H1 (cell line): ENCODE data around the gene NFKBIE. TPM values are rescaled to one million over a fixed set of nuclear protein-coding genes. Genes with fewer than 3 reads are reported as not detected.

Source experiments
- CTCF ChIA-PET: fragments of 300-600 bp; sonication (Branson Sonifier 250); formaldehyde crosslinking; loops from one replicate; lab custom pipeline; 2021; ENCODE audit not compliant: partially characterized antibody; lab: Charles Lee
- POLR2A ChIA-PET: fragments of 300-600 bp; sonication (Branson Sonifier 250); formaldehyde crosslinking; loops from one replicate; lab custom pipeline; 2021; ENCODE audit warnings: inconsistent platforms; ENCODE audit not compliant: partially characterized antibody; lab: Charles Lee
- DNase-seq, 2 experiments: peaks; one replicate each; pipeline versions ENCODE4 v3.0.0 to v3.0.0-alpha.2; 2010 to 2022; ENCODE audit warnings: low spot score in 2 of 2, low read depth in 1 of 2, mixed read lengths in 1 of 2
- FAIRE-seq: peaks from 2 replicates; lab custom pipeline; 2011; peaks lifted over from hg19 to GRCh38; lab: Jason Lieb, UNC
- H2AFZ ChIP-seq: 2 replicates; pipeline ENCODE4 v1.8.1; 2012; ENCODE audit warnings: low read length, inconsistent platforms
- H2AK5ac ChIP-seq: 2 replicates; pipeline ENCODE4 v1.6.1; 2013; ENCODE audit warnings: low read depth, low read length
- H2BK120ac ChIP-seq: replicated peaks from 2 replicates; pipeline ENCODE3; 2013; ENCODE audit warnings: low read depth, low read length, inconsistent platforms
- H2BK12ac ChIP-seq: 2 replicates; pipeline ENCODE4 v1.6.1; 2013; ENCODE audit warnings: low read depth, low read length
- H2BK15ac ChIP-seq: 2 replicates; pipeline ENCODE4 v1.6.1; 2013; ENCODE audit warnings: low read length
- H2BK20ac ChIP-seq: 2 replicates; pipeline ENCODE4 v1.6.1; 2013; ENCODE audit warnings: low read length
- H2BK5ac ChIP-seq: 2 replicates; pipeline ENCODE4 v1.6.1; 2013; ENCODE audit warnings: low read depth, low read length
- H3K14ac ChIP-seq: 2 replicates; pipeline ENCODE4 v1.6.1; 2013; ENCODE audit warnings: inconsistent platforms; ENCODE audit not compliant: insufficient read length
- H3K18ac ChIP-seq: 2 replicates; pipeline ENCODE4 v1.6.1; 2013; ENCODE audit warnings: low read length; ENCODE audit errors: extremely low read depth
- H3K23ac ChIP-seq: 2 replicates; pipeline ENCODE4 v1.6.1; 2013; ENCODE audit warnings: inconsistent platforms; ENCODE audit not compliant: insufficient read length
- H3K23me2 ChIP-seq: 2 replicates; pipeline ENCODE4 v1.6.1; 2013; ENCODE audit warnings: low read depth, low read length
- H3K27ac ChIP-seq: 2 replicates; pipeline ENCODE4 v1.6.1; 2011; ENCODE audit warnings: low read depth, low read length, inconsistent platforms
- H3K27me3 ChIP-seq, 4 experiments: replicated peaks in 1 of 4; 1 replicate in 1 of 4; 2 replicates in 3 of 4; pipeline versions ENCODE4 v1.6.1 to v1.8.1; 2011 to 2013; ENCODE audit warnings: low read length in 3 of 4, mild to moderate bottlenecking in 3 of 4, inconsistent platforms in 2 of 4, mixed read lengths in 2 of 4, moderate library complexity in 1 of 4; ENCODE audit not compliant: control insufficient read depth in 3 of 4, insufficient read depth in 3 of 4; ENCODE audit errors: extremely low read depth in 1 of 4
- H3K36me3 ChIP-seq, 4 experiments: 2 replicates each; pipeline versions ENCODE4 v1.6.1 to v1.8.1; 2011 to 2013; ENCODE audit warnings: mild to moderate bottlenecking in 4 of 4, low read length in 3 of 4, moderate library complexity in 2 of 4, control low read depth in 1 of 4, inconsistent platforms in 1 of 4; ENCODE audit not compliant: insufficient read depth in 4 of 4, control insufficient read depth in 2 of 4
- H3K4ac ChIP-seq: replicated peaks from 2 replicates; pipeline ENCODE3; 2013; ENCODE audit warnings: low read length, low read depth, mixed read lengths, inconsistent platforms; ENCODE audit not compliant: insufficient read length
- H3K4me1 ChIP-seq, 4 experiments: replicated peaks in 1 of 4; 1 replicate in 1 of 4; 2 replicates in 3 of 4; pipeline versions ENCODE4 v1.6.1 to v1.8.1; 2011 to 2013; ENCODE audit warnings: low read length in 3 of 4, inconsistent platforms in 2 of 4, mixed read lengths in 1 of 4; ENCODE audit not compliant: insufficient read depth in 4 of 4, control insufficient read depth in 3 of 4
- H3K4me2 ChIP-seq, 2 experiments: 2 replicates each; pipeline versions ENCODE4 v1.6.1 to v1.8.1; 2011 to 2013; ENCODE audit warnings: low read depth in 2 of 2, low read length in 2 of 2, control low read depth in 1 of 2, inconsistent platforms in 1 of 2, mild to moderate bottlenecking in 1 of 2; ENCODE audit not compliant: insufficient read depth in 1 of 2
- H3K4me3 ChIP-seq, 4 experiments: fragments of 200-600, 300-600 bp in 1 of 4; sonication (generic), shearing (Covaris generic), sonication (Bioruptor Twin) in 1 of 4; 2 replicates each; pipeline versions ENCODE4 v1.5.1 to v1.8.1; 2011 to 2016; ENCODE audit warnings: low read length in 4 of 4, low read depth in 3 of 4, control low read depth in 2 of 4, inconsistent platforms in 2 of 4, mild to moderate bottlenecking in 2 of 4, mixed read lengths in 1 of 4, moderate library complexity in 1 of 4; ENCODE audit not compliant: insufficient read depth in 2 of 4; ENCODE audit errors: extremely low read depth in 1 of 4
- H3K56ac ChIP-seq: replicated peaks from 2 replicates; pipeline ENCODE3; 2013; ENCODE audit warnings: low read depth, mild to moderate bottlenecking, mixed read lengths, low read length, inconsistent platforms; ENCODE audit not compliant: insufficient read length
- H3K79me1 ChIP-seq: 2 replicates; pipeline ENCODE4 v1.6.1; 2013; ENCODE audit warnings: low read depth, low read length, control low read depth
- H3K79me2 ChIP-seq, 2 experiments: 2 replicates each; pipeline versions ENCODE4 v1.6.1 to v1.8.1; 2012 to 2013; ENCODE audit warnings: low read length in 2 of 2, mild to moderate bottlenecking in 2 of 2, inconsistent platforms in 1 of 2; ENCODE audit not compliant: insufficient read depth in 2 of 2, control insufficient read depth in 1 of 2
- H3K9ac ChIP-seq, 4 experiments: replicated peaks in 1 of 4; 1 replicate in 1 of 4; 2 replicates in 3 of 4; pipeline versions ENCODE4 v1.6.1 to v1.8.1; 2011 to 2013; ENCODE audit warnings: low read depth in 3 of 4, low read length in 3 of 4, control low read depth in 2 of 4, mild to moderate bottlenecking in 2 of 4, moderate library complexity in 2 of 4, inconsistent platforms in 1 of 4; ENCODE audit errors: extremely low read depth in 1 of 4
- H3K9me3 ChIP-seq, 2 experiments: 2 replicates each; pipeline versions ENCODE4 v1.6.1 to v1.8.1; 2012 to 2013; ENCODE audit warnings: mild to moderate bottlenecking in 2 of 2, moderate library complexity in 2 of 2, control low read depth in 1 of 2, inconsistent platforms in 1 of 2, low read depth in 1 of 2, low read length in 1 of 2, mixed read lengths in 1 of 2; ENCODE audit not compliant: insufficient read depth in 2 of 2
- H4K20me1 ChIP-seq, 2 experiments: replicated peaks in 1 of 2; 2 replicates each; pipeline versions ENCODE3 to v1.8.1; 2011 to 2013; ENCODE audit warnings: inconsistent platforms in 2 of 2, low read length in 2 of 2, mild to moderate bottlenecking in 1 of 2; ENCODE audit not compliant: insufficient read depth in 2 of 2, control insufficient read depth in 1 of 2
- H4K5ac ChIP-seq: 2 replicates; pipeline ENCODE4 v1.6.1; 2013; ENCODE audit warnings: low read length, low read depth, mixed read lengths, inconsistent platforms; ENCODE audit not compliant: insufficient read length
- H4K8ac ChIP-seq: 2 replicates; pipeline ENCODE4 v1.8.0; 2013; ENCODE audit warnings: mild to moderate bottlenecking, moderate library complexity, low read length, inconsistent platforms; ENCODE audit not compliant: insufficient read depth; ENCODE audit errors: extremely low read depth
- H4K91ac ChIP-seq: replicated peaks from 2 replicates; pipeline ENCODE3; 2013; ENCODE audit warnings: low read length, mixed read lengths, inconsistent platforms; ENCODE audit not compliant: insufficient read length
- CTBP2 ChIP-seq: IDR thresholded peaks from 2 replicates; pipeline ENCODE4 v1.7.0; 2011; ENCODE audit warnings: borderline replicate concordance, mild to moderate bottlenecking, moderate library complexity, mixed read lengths, low read length; ENCODE audit not compliant: insufficient read depth, insufficient read length
- E2F6 ChIP-seq: IDR thresholded peaks from 2 replicates; pipeline ENCODE4 v1.6.1; 2012; ENCODE audit warnings: inconsistent platforms
- WGBS, 2 experiments: shearing (Covaris generic) in 1 of 2; methylation state at CpG; one replicate each; pipeline versions ENCODE4 v1.1.6 to v1.1.7; 2013 to 2015; ENCODE audit warnings: low lambda C conversion rate in 2 of 2, mixed read lengths in 2 of 2, inconsistent platforms in 1 of 2, low coverage in 1 of 2, missing lambda C conversion rate in 1 of 2; ENCODE audit not compliant: insufficient replicate concordance in 2 of 2, insufficient coverage in 1 of 2, insufficient read length in 1 of 2; ENCODE audit errors: extremely low coverage in 1 of 2, missing lambda C conversion rate in 1 of 2; 5-methylcytosine and 5-hydroxymethylcytosine counted together
- polyA plus RNA-seq, 7 experiments: library from polyadenylated mRNA; depleted of rRNA in 3 of 7; stranded (reverse) in 5 of 7; unstranded in 2 of 7; fragments of >200 nt in 5 of 7; fragments of 200-250 nt in 2 of 7; gene quantifications; 1 replicate in 5 of 7; 2 replicates in 1 of 7; 4 replicates in 1 of 7; pipeline versions ENCODE4 v1.2.1 to v1.2.3, GENCODE V29; 2011 to 2013; ENCODE audit warnings: missing spikeins in 2 of 7, mixed read lengths in 2 of 7
- total RNA-seq: library from RNA; stranded (reverse); fragmentation: NEBNext Ultra II Directional; extraction: Animal tissue kit (Norgen Biotek cat#: 25700); gene quantifications from 2 replicates; pipeline ENCODE4 v1.2.1, GENCODE V29; 2021

Gene NFKBIE
- total and polyA plus RNA-seq, 2 of the 8 experiments (the other 6 are each of a cell fraction or from before 2014, with no cell fraction given): 13.5 to 19.2 TPM

- CTCF ChIA-PET: interaction anchor here (1.0 to 19.4 kb wide), 11 partner anchors 9 to 130 kb away, joined by 3 to 287 read pairs (median 14); partner anchors contain the start of genes HSP90AB1 and SLC35B2
- no peak overlapping the region for H2BK20ac ChIP-seq
- no peak overlapping the region for H2AFZ ChIP-seq
- no peak overlapping the region for H2AK5ac ChIP-seq
- peaks cover 16 to 34% (median 28%) of the 10 kb centered on the region in 4 experiments; a peak in 7 of 8 replicates for H3K36me3 ChIP-seq
- H3K18ac ChIP-seq: no peak overlapping the region
- H2BK5ac ChIP-seq: no peak overlapping the region; the same call in 1 of the 2 replicates
- peaks cover 30 to 43% of the 10 kb centered on the region in 2 experiments for H4K20me1 ChIP-seq
- peak overlapping the region in 1 of 4 experiments; percentile 29; a peak in 1 of 8 replicates for H3K4me3 ChIP-seq
- no peak overlapping the region; the same call in 1 of the 2 replicates for H3K27ac ChIP-seq
- H3K14ac ChIP-seq: no peak overlapping the region
- no peaks in the 10 kb centered on the region for H3K27me3 ChIP-seq
- no peak overlapping the region for H2BK120ac ChIP-seq
- H3K9ac ChIP-seq: no peak overlapping the region
- no peak overlapping the region for H4K91ac ChIP-seq
- H3K79me1 ChIP-seq: peaks cover 25% of the 10 kb centered on the region
- TF ChIP-seq CTBP2: no peak
- TF ChIP-seq E2F6: no peak
- H3K9me3 ChIP-seq: no peaks in the 10 kb centered on the region
- no peak overlapping the region for H4K5ac ChIP-seq
- 83% methylated on average over 13 of the region's 15 CpGs; no CpG with 5 or more reads in 1 of the 2 experiments for WGBS, 2 experiments
- POLR2A ChIA-PET: interaction anchor here (0.8 to 21.0 kb wide), 11 partner anchors 9 to 102 kb away, joined by 3 to 477 read pairs (median 6); partner anchors contain the start of genes HSP90AB1 and SLC35B2
- H4K8ac ChIP-seq: no peak overlapping the region
- H3K56ac ChIP-seq: no peak overlapping the region
- H3K79me2 ChIP-seq: peaks cover 10 to 48% of the 10 kb centered on the region in 2 experiments; a peak in 3 of 4 replicates
- FAIRE-seq (no peak), DNase-seq (no peak)
- peaks cover 15 to 40% (median 32%) of the 10 kb centered on the region in 4 experiments for H3K4me1 ChIP-seq
- no peak overlapping the region for H3K23ac ChIP-seq
- H2BK12ac ChIP-seq: no peak overlapping the region
- H3K4me2 ChIP-seq: peak overlapping the region; percentile 94 to 95
- H3K4ac ChIP-seq: no peak overlapping the region
- 0 out of 2 replicates have a peak overlapping the region, but pooled peaks have one; percentile 92 for H2BK15ac ChIP-seq
- H3K23me2 ChIP-seq: peaks cover 16% of the 10 kb centered on the region
Observed at GRCh38 chr6:44226368-44227147, 38.8 kb downstream of the NFKBIE start.
